K562 (cell line): ENCODE measurements around the gene CLIC5. TPM values are rescaled to one million over a fixed set of nuclear protein-coding genes. Genes with fewer than 3 reads are reported as not detected.

Experiments used
- ATAC-seq: fragments of 200-7000 bp; cut with Tn5 transposase; 3 replicates; pipeline ENCODE4 v1.9.1; 2020; ENCODE audit warnings: moderate library complexity
- BruUV-seq: library from RNA; stranded (reverse); fragments of 400-500 nt; replicated peaks from 2 replicates; lab custom pipeline; 2021; lab: Mats Ljungman, UMichigan
- CTCF ChIA-PET: fragments of 300-600 bp; formaldehyde crosslinking; extraction: SDS; loops from one replicate; lab custom pipeline; 2021; ENCODE audit warnings: low intra/inter-chr PET ratio; lab: Yijun Ruan, JAX
- POLR2A ChIA-PET: fragments of 300-600, 350-650 bp; sonication (Branson Sonifier 250); formaldehyde crosslinking; extraction: SDS; loops from one replicate; lab custom pipeline; 2021; ENCODE audit warnings: antibody characterized with exemption, inconsistent platforms; lab: Yijun Ruan, JAX
- DNase-seq, 4 experiments: peaks; one replicate each; pipeline versions ENCODE4 v3.0.0 to v3.0.0-alpha.2; 2011 to 2018; ENCODE audit warnings: low spot score in 3 of 4, mixed read lengths in 3 of 4; ENCODE audit errors: extremely low read depth in 1 of 4
- FAIRE-seq: peaks from 2 replicates; lab custom pipeline; 2011; peaks lifted over from hg19 to GRCh38; lab: Jason Lieb, UNC
- H2AFZ ChIP-seq: 2 replicates; pipeline ENCODE4 v1.6.0; 2011; ENCODE audit warnings: low read depth, low read length, control low read depth, inconsistent platforms
- H3K27ac ChIP-seq: fragments of 200-600 bp; 3 replicates; pipeline ENCODE4 v1.8.0; 2011; ENCODE audit warnings: low read depth, mild to moderate bottlenecking, control low read depth, inconsistent platforms, low read length, moderate library complexity, mixed read lengths; ENCODE audit errors: extremely low read depth
- H3K27me3 ChIP-seq, 2 experiments: fragments of 300-600 bp in 1 of 2; 2 replicates in 1 of 2; 3 replicates in 1 of 2; pipeline versions ENCODE4 v1.6.0 to v1.8.0; 2011; ENCODE audit warnings: inconsistent platforms in 2 of 2, low read length in 2 of 2, mild to moderate bottlenecking in 1 of 2, mixed read lengths in 1 of 2, moderate library complexity in 1 of 2; ENCODE audit not compliant: control insufficient read depth in 2 of 2, insufficient read depth in 2 of 2
- H3K36me3 ChIP-seq: fragments of 300-600 bp; 3 replicates; pipeline ENCODE4 v1.8.0; 2011; ENCODE audit warnings: mild to moderate bottlenecking, low read length, inconsistent platforms; ENCODE audit not compliant: control insufficient read depth, insufficient read depth
- H3K4me1 ChIP-seq, 2 experiments: fragments of 200-600 bp in 1 of 2; replicated peaks in 1 of 2; 2 replicates in 1 of 2; 3 replicates in 1 of 2; pipeline versions ENCODE4 v1.5.1 to v1.8.0; 2011; ENCODE audit warnings: inconsistent platforms in 2 of 2, low read length in 2 of 2, mild to moderate bottlenecking in 1 of 2, mixed read lengths in 1 of 2, moderate library complexity in 1 of 2; ENCODE audit not compliant: control insufficient read depth in 2 of 2, insufficient read depth in 2 of 2
- H3K4me2 ChIP-seq: 2 replicates; pipeline ENCODE4 v1.6.1; 2011; ENCODE audit warnings: low read length, control low read depth, inconsistent platforms, mixed read lengths; ENCODE audit not compliant: insufficient read depth
- H3K4me3 ChIP-seq: fragments of 200-600 bp; sonication (generic), shearing (Covaris generic); 2 replicates; pipeline ENCODE4 v1.5.1; 2016; ENCODE audit warnings: control low read depth, inconsistent platforms
- H3K79me2 ChIP-seq: fragments of 200-600 bp; 3 replicates; pipeline ENCODE4 v1.8.0; 2011; ENCODE audit warnings: low read length, inconsistent platforms; ENCODE audit not compliant: control insufficient read depth, insufficient read depth
- H3K9ac ChIP-seq, 2 experiments: 2 replicates each; pipeline versions ENCODE4 v1.6.0 to v1.6.1; 2011; ENCODE audit warnings: low read depth in 2 of 2, low read length in 2 of 2, control low read depth in 1 of 2, inconsistent platforms in 1 of 2, mild to moderate bottlenecking in 1 of 2, mixed read lengths in 1 of 2; ENCODE audit not compliant: insufficient read depth in 1 of 2
- H3K9me1 ChIP-seq: one replicate; pipeline ENCODE4 v1.6.0; 2011; ENCODE audit warnings: inconsistent platforms, mild to moderate bottlenecking, low read length, moderate library complexity; ENCODE audit not compliant: control insufficient read depth, insufficient read depth
- H3K9me3 ChIP-seq: replicated peaks from 2 replicates; pipeline ENCODE4 v1.5.1; 2011; ENCODE audit warnings: low read depth, low read length, inconsistent platforms; ENCODE audit not compliant: control insufficient read depth, insufficient read depth
- H4K20me1 ChIP-seq: replicated peaks from 2 replicates; pipeline ENCODE4 v1.6.1; 2011; ENCODE audit warnings: low read length, inconsistent platforms, mixed read lengths; ENCODE audit not compliant: control insufficient read depth, insufficient read depth
- LEF1 ChIP-seq: fragments of 450-650 bp; IDR thresholded peaks from 2 replicates; pipeline ENCODE4 v1.6.1; 2016; ENCODE audit warnings: mild to moderate bottlenecking
- MCM3 ChIP-seq: fragments of 450-650 bp; IDR thresholded peaks from 2 replicates; pipeline ENCODE4 v1.6.1; 2016
- RHOXF2B ChIP-seq: fragments of 250-450 bp; sonication (Bioruptor Pico); conservative IDR thresholded peaks from 2 replicates; pipeline ENCODE4 v1.5.1; 2021
- ZFP36 ChIP-seq: fragments of 150-350 bp; IDR thresholded peaks from 2 replicates; pipeline ENCODE4 v1.6.1; 2018; ENCODE audit warnings: low read length, low read depth; ENCODE audit not compliant: partially characterized antibody
- ZNF253 ChIP-seq: fragments of 250-450 bp; sonication (Bioruptor Pico); conservative IDR thresholded peaks from 2 replicates; pipeline ENCODE4 v1.6.1; 2021; ENCODE audit warnings: mild to moderate bottlenecking
- ZNF785 ChIP-seq: fragments of 250-450 bp; sonication (Bioruptor Pico); IDR thresholded peaks from 2 replicates; pipeline ENCODE4 v1.4.0; 2020; ENCODE audit warnings: mild to moderate bottlenecking
- WGBS: fragments of 100-300 bp; shearing (Covaris generic); methylation state at CpG from one replicate; pipeline ENCODE4 v1.1.6; 2016; ENCODE audit warnings: low coverage, mixed read lengths; ENCODE audit not compliant: insufficient coverage; ENCODE audit errors: missing lambda C conversion rate; 5-methylcytosine and 5-hydroxymethylcytosine counted together
- in situ Hi-C: fragments of 300-500 bp; cut with MboI; formaldehyde crosslinking; loops from 4 replicates; pipeline ENCODE4 v1.15.0; 2018; ENCODE audit warnings: inconsistent platforms, mixed read lengths
- intact Hi-C: fragments of 100-400 bp; cut with micrococcal nuclease; formaldehyde crosslinking; loops from 2 replicates; pipeline ENCODE4 v1.14.2; 2022
- polyA plus RNA-seq, 8 experiments: library from polyadenylated mRNA; depleted of rRNA in 4 of 8; stranded (reverse) in 5 of 8; unstranded in 3 of 8; fragments of >200 nt; fragmentation: Nextera tagmentation in 2 of 8; fragmentation: Illumina TruSeq in 1 of 8; extraction: Ambion mirVana in 2 of 8; extraction: Trizol in 1 of 8; gene quantifications; 2 replicates each; pipeline versions ENCODE4 v1.2.1 to v1.2.3, GENCODE V29; 2011 to 2014; ENCODE audit warnings: inconsistent platforms in 1 of 8, missing spikeins in 1 of 8
- total RNA-seq, 7 experiments: library from RNA; depleted of rRNA in 6 of 7; stranded (reverse); fragments of >200 nt in 6 of 7; fragmentation: Illumina TruSeq in 2 of 7; extraction: Trizol in 2 of 7; gene quantifications; 2 replicates each; pipeline versions ENCODE4 v1.2.1 to v1.2.3, GENCODE V29; 2011 to 2021; ENCODE audit warnings: low replicate concordance in 1 of 7
- TF ChIP-seq, protein P1 (sequence below), 2 experiments: fragments of 450-650 bp; formaldehyde crosslinking in 1 of 2; IDR thresholded peaks; 2 replicates each; pipeline versions ENCODE4 v1.4.0 to v1.6.1; 2014 to 2020; ENCODE audit warnings: mild to moderate bottlenecking in 2 of 2, borderline replicate concordance in 1 of 2, low read depth in 1 of 2
- TF ChIP-seq, protein P2 (sequence below): fragments of 450-650 bp; formaldehyde crosslinking; IDR thresholded peaks from 2 replicates; pipeline ENCODE4 v1.4.0; 2020; ENCODE audit warnings: mild to moderate bottlenecking
- TF ChIP-seq, protein P3 (sequence below): fragments of 250-450 bp; sonication (Bioruptor Pico); IDR thresholded peaks from 2 replicates; pipeline ENCODE4 v1.8.0; 2022; ENCODE audit warnings: moderate library complexity, mild to moderate bottlenecking, inconsistent platforms
- TF ChIP-seq, protein P4 (sequence below): IDR thresholded peaks from 2 replicates; pipeline ENCODE4 v1.6.1; 2012; ENCODE audit warnings: low read depth, low read length, improper control_type of control experiment, borderline replicate concordance

CLIC5 gene
- total and polyA plus RNA-seq, 9 of the 15 experiments (the other 6 are each of a cell fraction or from before 2014, with no cell fraction given), result 0.31 TPM; not detected in 8

DNA sequence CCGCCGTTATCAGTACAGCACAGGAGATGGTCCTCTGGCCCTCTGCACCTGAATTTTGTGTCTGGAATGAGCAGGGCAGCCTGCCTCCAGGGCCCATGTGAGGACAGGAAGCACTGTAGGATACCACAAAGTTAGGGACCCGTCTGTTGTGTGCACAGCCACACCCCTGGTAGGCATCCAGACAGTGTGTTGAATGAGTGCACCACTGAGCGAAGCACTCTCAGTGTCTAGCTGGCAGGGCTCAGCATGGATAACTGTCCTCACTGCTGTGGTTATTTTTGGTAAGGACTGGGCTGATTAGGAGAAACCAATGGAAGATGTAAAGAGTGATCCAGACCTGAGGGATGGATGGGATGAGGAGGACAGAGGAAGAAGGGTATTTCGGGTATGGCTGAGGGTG, 178.7 kb downstream of the CLIC5 start:
- WGBS, result 2% methylated on average over 5 of the region's 5 CpGs
- Histone ChIP-seq H3K27ac (no peak overlapping the region), H3K9me1 (no peaks in the 10 kb centered on the region), H3K4me1 (no peaks in the 10 kb centered on the region), H3K36me3 (no peaks in the 10 kb centered on the region), H3K4me3 (no peak overlapping the region), H3K27me3 (peaks cover 14 to 28% of the 10 kb centered on the region in 2 experiments; a peak in 3 of 5 replicates), H3K9ac (no peak overlapping the region), H3K4me2 (no peak overlapping the region), H2AFZ (no peak overlapping the region), H3K9me3 (no peaks in the 10 kb centered on the region; the same call in 1 of the 2 replicates), H4K20me1 (no peaks in the 10 kb centered on the region; the same call in 1 of the 2 replicates), H3K79me2 (no peaks in the 10 kb centered on the region)
- no peak for ATAC-seq
- intact Hi-C loops, result no loop called here
- in situ Hi-C loops, result no loop called here
- no peak for DNase-seq
- FAIRE-seq, result no peak
- POLR2A ChIA-PET, result no interaction called here
- CTCF ChIA-PET, result no interaction called here
- no TSS peak for BruUV-seq
- TF ChIP-seq ZNF785 (CRISPR knock-in tag) (no peak), MCM3 (no peak), RHOXF2B (CRISPR knock-in tag) (no peak), ZFP36 (no peak), ZNF253 (CRISPR knock-in tag) (no peak), LEF1 (no peak)
- TF ChIP-seq, protein P1, sequence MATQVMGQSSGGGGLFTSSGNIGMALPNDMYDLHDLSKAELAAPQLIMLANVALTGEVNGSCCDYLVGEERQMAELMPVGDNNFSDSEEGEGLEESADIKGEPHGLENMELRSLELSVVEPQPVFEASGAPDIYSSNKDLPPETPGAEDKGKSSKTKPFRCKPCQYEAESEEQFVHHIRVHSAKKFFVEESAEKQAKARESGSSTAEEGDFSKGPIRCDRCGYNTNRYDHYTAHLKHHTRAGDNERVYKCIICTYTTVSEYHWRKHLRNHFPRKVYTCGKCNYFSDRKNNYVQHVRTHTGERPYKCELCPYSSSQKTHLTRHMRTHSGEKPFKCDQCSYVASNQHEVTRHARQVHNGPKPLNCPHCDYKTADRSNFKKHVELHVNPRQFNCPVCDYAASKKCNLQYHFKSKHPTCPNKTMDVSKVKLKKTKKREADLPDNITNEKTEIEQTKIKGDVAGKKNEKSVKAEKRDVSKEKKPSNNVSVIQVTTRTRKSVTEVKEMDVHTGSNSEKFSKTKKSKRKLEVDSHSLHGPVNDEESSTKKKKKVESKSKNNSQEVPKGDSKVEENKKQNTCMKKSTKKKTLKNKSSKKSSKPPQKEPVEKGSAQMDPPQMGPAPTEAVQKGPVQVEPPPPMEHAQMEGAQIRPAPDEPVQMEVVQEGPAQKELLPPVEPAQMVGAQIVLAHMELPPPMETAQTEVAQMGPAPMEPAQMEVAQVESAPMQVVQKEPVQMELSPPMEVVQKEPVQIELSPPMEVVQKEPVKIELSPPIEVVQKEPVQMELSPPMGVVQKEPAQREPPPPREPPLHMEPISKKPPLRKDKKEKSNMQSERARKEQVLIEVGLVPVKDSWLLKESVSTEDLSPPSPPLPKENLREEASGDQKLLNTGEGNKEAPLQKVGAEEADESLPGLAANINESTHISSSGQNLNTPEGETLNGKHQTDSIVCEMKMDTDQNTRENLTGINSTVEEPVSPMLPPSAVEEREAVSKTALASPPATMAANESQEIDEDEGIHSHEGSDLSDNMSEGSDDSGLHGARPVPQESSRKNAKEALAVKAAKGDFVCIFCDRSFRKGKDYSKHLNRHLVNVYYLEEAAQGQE (IDR thresholded peaks at IDR 0.05; ENCODE audit: borderline replicate concordance), result no peak
- TF ChIP-seq, protein P1 (CRISPR knock-in tag; IDR thresholded peaks at IDR 0.05; ENCODE audit: low read depth), result no peak
- TF ChIP-seq, protein P2, sequence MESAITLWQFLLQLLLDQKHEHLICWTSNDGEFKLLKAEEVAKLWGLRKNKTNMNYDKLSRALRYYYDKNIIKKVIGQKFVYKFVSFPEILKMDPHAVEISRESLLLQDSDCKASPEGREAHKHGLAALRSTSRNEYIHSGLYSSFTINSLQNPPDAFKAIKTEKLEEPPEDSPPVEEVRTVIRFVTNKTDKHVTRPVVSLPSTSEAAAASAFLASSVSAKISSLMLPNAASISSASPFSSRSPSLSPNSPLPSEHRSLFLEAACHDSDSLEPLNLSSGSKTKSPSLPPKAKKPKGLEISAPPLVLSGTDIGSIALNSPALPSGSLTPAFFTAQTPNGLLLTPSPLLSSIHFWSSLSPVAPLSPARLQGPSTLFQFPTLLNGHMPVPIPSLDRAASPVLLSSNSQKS (CRISPR knock-in tag), result no peak
- TF ChIP-seq, protein P3, sequence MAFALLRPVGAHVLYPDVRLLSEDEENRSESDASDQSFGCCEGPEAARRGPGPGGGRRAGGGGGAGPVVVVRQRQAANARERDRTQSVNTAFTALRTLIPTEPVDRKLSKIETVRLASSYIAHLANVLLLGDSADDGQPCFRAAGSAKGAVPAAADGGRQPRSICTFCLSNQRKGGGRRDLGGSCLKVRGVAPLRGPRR (CRISPR knock-in tag), result no peak
- TF ChIP-seq, protein P4, sequence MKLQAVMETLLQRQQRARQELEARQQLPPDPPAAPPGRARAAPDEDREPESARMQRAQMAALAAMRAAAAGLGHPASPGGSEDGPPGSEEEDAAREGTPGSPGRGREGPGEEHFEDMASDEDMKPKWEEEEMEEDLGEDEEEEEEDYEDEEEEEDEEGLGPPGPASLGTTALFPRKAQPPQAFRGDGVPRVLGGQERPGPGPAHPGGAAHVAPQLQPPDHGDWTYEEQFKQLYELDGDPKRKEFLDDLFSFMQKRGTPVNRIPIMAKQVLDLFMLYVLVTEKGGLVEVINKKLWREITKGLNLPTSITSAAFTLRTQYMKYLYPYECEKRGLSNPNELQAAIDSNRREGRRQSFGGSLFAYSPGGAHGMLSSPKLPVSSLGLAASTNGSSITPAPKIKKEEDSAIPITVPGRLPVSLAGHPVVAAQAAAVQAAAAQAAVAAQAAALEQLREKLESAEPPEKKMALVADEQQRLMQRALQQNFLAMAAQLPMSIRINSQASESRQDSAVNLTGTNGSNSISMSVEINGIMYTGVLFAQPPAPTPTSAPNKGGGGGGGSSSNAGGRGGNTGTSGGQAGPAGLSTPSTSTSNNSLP, result no peak
